NB4 (cell line): ENCODE data around the gene ZDHHC3.

Experiments used
- DNase-seq: peaks from one replicate; pipeline ENCODE4 v3.0.0; 2010; ENCODE audit warnings: low read depth
- H3K4me3 ChIP-seq: one replicate; pipeline ENCODE4 v1.5.1; 2011; ENCODE audit warnings: mild to moderate bottlenecking, low read depth, low read length, moderate library complexity
- MYC ChIP-seq: IDR thresholded peaks from 2 replicates; pipeline ENCODE4 v1.6.1; 2011; ENCODE audit warnings: low read depth, low read length
- POLR2A ChIP-seq: IDR thresholded peaks from 2 replicates; pipeline ENCODE4 v1.6.1; 2011; ENCODE audit warnings: mild to moderate bottlenecking; ENCODE audit not compliant: insufficient read length; ENCODE audit errors: extremely low read depth
- TF ChIP-seq, protein P1 (sequence below): IDR thresholded peaks from 2 replicates; pipeline ENCODE4 v1.6.1; 2011; ENCODE audit warnings: low read depth, low read length
- TF ChIP-seq, protein P2 (sequence below): IDR thresholded peaks from one replicate; pipeline ENCODE4 v1.5.1; 2012; ENCODE audit warnings: low read depth, low read length

The ZDHHC3 gene

GRCh38 chr3:44948239-44948638, 27.7 kb downstream of the ZDHHC3 start:
- H3K4me3 ChIP-seq, result no peak overlapping the region
- no peak for DNase-seq
- no peak for TF ChIP-seq POLR2A
- TF ChIP-seq, protein P1, sequence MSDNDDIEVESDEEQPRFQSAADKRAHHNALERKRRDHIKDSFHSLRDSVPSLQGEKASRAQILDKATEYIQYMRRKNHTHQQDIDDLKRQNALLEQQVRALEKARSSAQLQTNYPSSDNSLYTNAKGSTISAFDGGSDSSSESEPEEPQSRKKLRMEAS, result no peak
- TF ChIP-seq MYC, result no peak
- TF ChIP-seq, protein P2, sequence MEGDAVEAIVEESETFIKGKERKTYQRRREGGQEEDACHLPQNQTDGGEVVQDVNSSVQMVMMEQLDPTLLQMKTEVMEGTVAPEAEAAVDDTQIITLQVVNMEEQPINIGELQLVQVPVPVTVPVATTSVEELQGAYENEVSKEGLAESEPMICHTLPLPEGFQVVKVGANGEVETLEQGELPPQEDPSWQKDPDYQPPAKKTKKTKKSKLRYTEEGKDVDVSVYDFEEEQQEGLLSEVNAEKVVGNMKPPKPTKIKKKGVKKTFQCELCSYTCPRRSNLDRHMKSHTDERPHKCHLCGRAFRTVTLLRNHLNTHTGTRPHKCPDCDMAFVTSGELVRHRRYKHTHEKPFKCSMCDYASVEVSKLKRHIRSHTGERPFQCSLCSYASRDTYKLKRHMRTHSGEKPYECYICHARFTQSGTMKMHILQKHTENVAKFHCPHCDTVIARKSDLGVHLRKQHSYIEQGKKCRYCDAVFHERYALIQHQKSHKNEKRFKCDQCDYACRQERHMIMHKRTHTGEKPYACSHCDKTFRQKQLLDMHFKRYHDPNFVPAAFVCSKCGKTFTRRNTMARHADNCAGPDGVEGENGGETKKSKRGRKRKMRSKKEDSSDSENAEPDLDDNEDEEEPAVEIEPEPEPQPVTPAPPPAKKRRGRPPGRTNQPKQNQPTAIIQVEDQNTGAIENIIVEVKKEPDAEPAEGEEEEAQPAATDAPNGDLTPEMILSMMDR, result no peak

GRCh38 chr3:44942202-44942921, 33.6 kb downstream of the ZDHHC3 start:
- DNase-seq, result no peak
- TF ChIP-seq POLR2A (no peak), MYC (no peak)
- TF ChIP-seq, protein P1, result no peak
- TF ChIP-seq, protein P2, result no peak
- H3K4me3 ChIP-seq, result no peak overlapping the region

DNA sequence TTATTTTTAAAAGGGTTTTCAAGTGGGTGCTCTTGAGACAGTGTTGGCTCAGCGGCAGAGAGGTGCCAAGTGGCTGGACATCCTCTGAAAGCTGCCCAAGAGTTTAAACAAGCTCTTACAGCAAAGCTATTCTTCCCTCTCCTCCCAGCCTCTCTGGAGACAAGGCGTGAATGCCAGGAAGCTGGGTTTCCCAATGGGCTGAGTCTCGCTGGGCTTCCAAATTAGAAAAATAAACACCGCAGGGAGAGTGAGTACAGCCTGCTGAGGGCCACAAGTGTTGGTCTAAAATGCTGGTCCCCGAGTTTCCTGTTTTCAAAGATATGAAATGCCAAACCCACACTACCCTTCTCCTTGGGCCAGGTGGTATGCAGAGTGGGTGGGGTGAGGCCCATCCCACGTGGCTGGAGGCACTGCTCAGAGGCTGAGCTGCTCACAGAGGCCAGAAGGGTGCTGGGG, 36.4 kb downstream of the ZDHHC3 start:
- DNase-seq, result no peak
- H3K4me3 ChIP-seq, result no peak overlapping the region
- TF ChIP-seq, protein P2, result no peak

- TF ChIP-seq, protein P1, result no peak
- no peak for TF ChIP-seq MYC
- TF ChIP-seq, protein P2, result no peak
- TF ChIP-seq POLR2A, result no peak
- H3K4me3 ChIP-seq, result no peak overlapping the region
- DNase-seq, result no peak
Observed at GRCh38 chr3:44932986-44933944, 42.7 kb downstream of the ZDHHC3 start.

GRCh38 chr3:44932271-44932670, 43.7 kb downstream of the ZDHHC3 start:
- TF ChIP-seq, protein P2, result no peak
- TF ChIP-seq MYC (no peak), POLR2A (no peak)
- TF ChIP-seq, protein P1, result no peak
- no peak for DNase-seq
- no peak overlapping the region for H3K4me3 ChIP-seq
